HCT116 (cell line): ENCODE results near the gene MCEMP1. TPM values are rescaled to one million over a fixed set of nuclear protein-coding genes. Genes with fewer than 3 reads are reported as not detected.
A peak's percentile ranks its signal among the peaks of the same experiment; 100 is the strongest.

ENCODE experiments used
- ATAC-seq: fragments of 200-7000 bp; cut with Tn5 transposase; 2 replicates; pipeline ENCODE4 v1.9.1; 2020; ENCODE audit warnings: mild to moderate bottlenecking, moderate library complexity
- BruUV-seq: library from RNA; stranded (reverse); fragments of 400-500 nt; replicated peaks from 2 replicates; lab custom pipeline; 2021; lab: Mats Ljungman, UMichigan
- CTCF ChIA-PET: fragments of 300-600 bp; sonication (Branson Sonifier 250); formaldehyde crosslinking; loops from one replicate; lab custom pipeline; 2021; ENCODE audit warnings: antibody characterized with exemption; lab: Charles Lee
- POLR2A ChIA-PET: fragments of 300-600, 350-600 bp; sonication (Branson Sonifier 250); formaldehyde crosslinking; loops from one replicate; lab custom pipeline; 2021; ENCODE audit warnings: antibody characterized with exemption; lab: Charles Lee
- RAD21 ChIA-PET, 2 experiments: fragments of 300-600 bp; sonication (Branson Sonifier 250); formaldehyde crosslinking; loops; one replicate each; lab custom pipeline; 2023; ENCODE audit warnings: low total read pairs in 2 of 2; ENCODE audit not compliant: uncharacterized antibody in 2 of 2, unreplicated experiment in 2 of 2, low non-redundant PET in 1 of 2; lab: Charles Lee
- DNase-seq: peaks from one replicate; pipeline ENCODE4 v3.0.0-alpha.2; 2010; ENCODE audit warnings: low read depth, low spot score
- H2AFZ ChIP-seq: fragments of 200-600 bp; shearing (Covaris generic), sonication (generic); 2 replicates; pipeline ENCODE4 v1.6.1; 2017; ENCODE audit warnings: low read depth, mixed run types, mixed read lengths, antibody characterized with exemption, low read length; ENCODE audit not compliant: poor library complexity, severe bottlenecking
- H3K27ac ChIP-seq: 2 replicates; pipeline ENCODE4 v1.5.1; 2012; ENCODE audit warnings: low read depth, low read length
- H3K27me3 ChIP-seq: fragments of 200-600 bp; sonication (generic); 2 replicates; pipeline ENCODE4 v1.6.1; 2016; ENCODE audit warnings: mixed run types, low read length, mixed read lengths; ENCODE audit not compliant: insufficient read depth
- H3K36me3 ChIP-seq, 2 experiments: fragments of 200-500 bp in 1 of 2; fragments of 200-600 bp in 1 of 2; sonication (Bioruptor generic) in 1 of 2; sonication (generic) in 1 of 2; 2 replicates each; pipeline versions ENCODE4 v1.5.1 to v1.6.1; 2014 to 2016; ENCODE audit warnings: low read length in 2 of 2, inconsistent platforms in 1 of 2, mixed read lengths in 1 of 2, mixed run types in 1 of 2; ENCODE audit not compliant: insufficient read depth in 2 of 2, control insufficient read depth in 1 of 2
- H3K4me1 ChIP-seq, 2 experiments: fragments of 200-600 bp in 1 of 2; sonication (generic) in 1 of 2; 2 replicates each; pipeline versions ENCODE4 v1.5.1 to v1.6.1; 2012 to 2017; ENCODE audit warnings: low read length in 2 of 2, inconsistent platforms in 1 of 2, mild to moderate bottlenecking in 1 of 2, mixed read lengths in 1 of 2, mixed run types in 1 of 2, moderate library complexity in 1 of 2; ENCODE audit not compliant: insufficient read depth in 2 of 2, control insufficient read depth in 1 of 2
- H3K4me2 ChIP-seq: fragments of 200-600 bp; sonication (generic); 2 replicates; pipeline ENCODE4 v1.6.1; 2017; ENCODE audit warnings: mixed run types, low read length, mixed read lengths
- H3K4me3 ChIP-seq, 2 experiments: fragments of 200-600 bp in 1 of 2; sonication (generic) in 1 of 2; replicated peaks in 1 of 2; 2 replicates each; pipeline ENCODE4 v1.5.1; 2011 to 2016; ENCODE audit warnings: low read length in 2 of 2, control low read depth in 1 of 2, low read depth in 1 of 2, mild to moderate bottlenecking in 1 of 2, mixed read lengths in 1 of 2, mixed run types in 1 of 2
- H3K79me2 ChIP-seq: fragments of 200-600 bp; sonication (generic); 2 replicates; pipeline ENCODE4 v1.6.1; 2017; ENCODE audit warnings: mild to moderate bottlenecking, mixed run types, low read length, moderate library complexity, mixed read lengths; ENCODE audit not compliant: insufficient read depth
- H3K9ac ChIP-seq: fragments of 200-600 bp; sonication (generic); 2 replicates; pipeline ENCODE4 v1.6.1; 2016; ENCODE audit warnings: low read length, mixed read lengths
- H3K9me2 ChIP-seq: fragments of 200-600 bp; sonication (generic), shearing (Covaris generic); 2 replicates; pipeline ENCODE4 v1.6.1; 2017; ENCODE audit warnings: mixed run types, mild to moderate bottlenecking, moderate library complexity; ENCODE audit not compliant: insufficient read depth
- H3K9me3 ChIP-seq, 2 experiments: fragments of 200-500 bp in 1 of 2; fragments of 200-600 bp in 1 of 2; sonication (Bioruptor generic) in 1 of 2; sonication (generic) in 1 of 2; 2 replicates each; pipeline ENCODE4 v1.6.1; 2014 to 2017; ENCODE audit warnings: low read length in 2 of 2, mixed read lengths in 2 of 2, inconsistent platforms in 1 of 2, low read depth in 1 of 2, mild to moderate bottlenecking in 1 of 2, mixed run types in 1 of 2, moderate library complexity in 1 of 2; ENCODE audit not compliant: control insufficient read depth in 1 of 2, insufficient read depth in 1 of 2
- H4K20me1 ChIP-seq: fragments of 200-600 bp; sonication (generic), shearing (Covaris generic); 2 replicates; pipeline ENCODE4 v1.6.1; 2017; ENCODE audit warnings: mixed run types, mild to moderate bottlenecking, moderate library complexity; ENCODE audit not compliant: insufficient read depth
- CBX3 ChIP-seq: IDR thresholded peaks from 2 replicates; pipeline ENCODE4 v1.6.1; 2012; ENCODE audit warnings: low read depth
- CEBPB ChIP-seq: IDR thresholded peaks from 2 replicates; pipeline ENCODE4 v1.6.1; 2012; ENCODE audit warnings: low read depth
- ELF1 ChIP-seq: IDR thresholded peaks from 2 replicates; pipeline ENCODE4 v1.6.1; 2012; ENCODE audit warnings: low read depth, borderline replicate concordance
- EZH2 ChIP-seq: fragments of 200-600 bp; sonication (generic); IDR thresholded peaks from 2 replicates; pipeline ENCODE4 v1.6.1; 2017; ENCODE audit warnings: antibody characterized with exemption, mixed run types
- EZH2phosphoT487 ChIP-seq: fragments of 200-600 bp; IDR thresholded peaks from 2 replicates; pipeline ENCODE4 v1.6.1; 2018; ENCODE audit warnings: antibody characterized with exemption, borderline replicate concordance
- JUND ChIP-seq: IDR thresholded peaks from 2 replicates; pipeline ENCODE4 v1.6.1; 2012
- RAD21 ChIP-seq: IDR thresholded peaks from 2 replicates; pipeline ENCODE4 v1.6.1; 2012; ENCODE audit warnings: low read depth, mild to moderate bottlenecking
- TCF7L2 ChIP-seq: IDR thresholded peaks from 2 replicates; pipeline ENCODE4 v1.7.0; 2011; ENCODE audit warnings: borderline replicate concordance, inconsistent platforms; ENCODE audit not compliant: insufficient read depth, insufficient read length; ENCODE audit errors: extremely low read depth
- YY1 ChIP-seq: IDR thresholded peaks from 2 replicates; pipeline ENCODE4 v1.6.1; 2011; ENCODE audit warnings: low read length, low read depth, moderate library complexity, mild to moderate bottlenecking; ENCODE audit not compliant: insufficient replicate concordance; ENCODE audit errors: extremely low read depth
- ZFX ChIP-seq: fragments of 450-650 bp; IDR thresholded peaks from 2 replicates; pipeline ENCODE4 v1.6.1; 2017
- ZNF274 ChIP-seq: fragments of 200-500 bp; sonication (Bioruptor generic); IDR thresholded peaks from 2 replicates; pipeline ENCODE4 v1.6.1; 2014; ENCODE audit warnings: mild to moderate bottlenecking, low read depth, low read length, inconsistent platforms
- intact Hi-C: fragments of 100-400 bp; cut with micrococcal nuclease; formaldehyde crosslinking; loops from 2 replicates; pipeline ENCODE4 v1.10.0; 2022
- total RNA-seq: library from RNA; stranded (reverse); gene quantifications from one replicate; pipeline ENCODE4 v1.2.1, GENCODE V29; 2021; ENCODE audit not compliant: unreplicated experiment
- TF ChIP-seq, protein P1 (sequence below): IDR thresholded peaks from 2 replicates; pipeline ENCODE4 v1.6.1; 2011; ENCODE audit warnings: mild to moderate bottlenecking, low read length, moderate library complexity; ENCODE audit not compliant: insufficient replicate concordance; ENCODE audit errors: extremely low read depth
- TF ChIP-seq, protein P2 (sequence below): IDR thresholded peaks from 2 replicates; pipeline ENCODE4 v1.6.1; 2012
- TF ChIP-seq, protein P3 (sequence below), 3 experiments: fragments of 200-600 bp in 1 of 3; sonication (generic) in 1 of 3; IDR thresholded peaks in 2 of 3; conservative IDR thresholded peaks in 1 of 3; 2 replicates each; pipeline ENCODE4 v1.5.1; 2012 to 2017; ENCODE audit warnings: low read depth in 2 of 3, low read length in 2 of 3, antibody characterized with exemption in 1 of 3, borderline replicate concordance in 1 of 3, control low read depth in 1 of 3, mild to moderate bottlenecking in 1 of 3, mixed read lengths in 1 of 3, mixed run types in 1 of 3, moderate library complexity in 1 of 3; ENCODE audit not compliant: insufficient read depth in 1 of 3

The MCEMP1 gene
- total RNA-seq, 1 experiment from 2014 or later, result not detected

- POLR2A ChIA-PET, result interaction anchor here (0.9 to 1.6 kb wide), 5 partner anchors 30 to 118 kb away, joined by 3 to 10 read pairs (median 3); no protein-coding TSS in a partner anchor
- RAD21 ChIA-PET, result interaction anchor here (0.7 to 1.9 kb wide), 6 partner anchors 113 to 327 kb away, joined by 3 to 19 read pairs (median 6); no protein-coding TSS in a partner anchor
- Histone ChIP-seq H3K36me3 (peaks cover 4 to 9% of the 10 kb centered on the region in 2 experiments; a peak in 3 of 4 replicates), H3K4me2 (peak overlapping the region; percentile 93), H3K27me3 (no peaks in the 10 kb centered on the region), H4K20me1 (no peaks in the 10 kb centered on the region), H3K9ac (peak overlapping the region; percentile 90), H3K4me3 (peak overlapping the region; percentile 95), H3K9me2 (no peaks in the 10 kb centered on the region), H3K79me2 (peaks cover 21% of the 10 kb centered on the region; the same call in 1 of the 2 replicates), H2AFZ (no peak overlapping the region), H3K27ac (peak overlapping the region; percentile 96), H3K4me1 (peaks cover 3 to 26% of the 10 kb centered on the region in 2 experiments), H3K9me3 (no peaks in the 10 kb centered on the region)
- intact Hi-C loops, result loop anchor here (10.0 kb wide), 1 partner anchor 327 kb away; no protein-coding TSS in a partner anchor
- BruUV-seq, result no TSS peak
- CTCF ChIA-PET, result interaction anchor here (0.5 to 2.0 kb wide), 30 partner anchors 11 to 582 kb away, joined by 3 to 56 read pairs (median 4); partner anchors contain the start of genes CAMSAP3, PET100, RETN and XAB2
- TF ChIP-seq, protein P1, sequence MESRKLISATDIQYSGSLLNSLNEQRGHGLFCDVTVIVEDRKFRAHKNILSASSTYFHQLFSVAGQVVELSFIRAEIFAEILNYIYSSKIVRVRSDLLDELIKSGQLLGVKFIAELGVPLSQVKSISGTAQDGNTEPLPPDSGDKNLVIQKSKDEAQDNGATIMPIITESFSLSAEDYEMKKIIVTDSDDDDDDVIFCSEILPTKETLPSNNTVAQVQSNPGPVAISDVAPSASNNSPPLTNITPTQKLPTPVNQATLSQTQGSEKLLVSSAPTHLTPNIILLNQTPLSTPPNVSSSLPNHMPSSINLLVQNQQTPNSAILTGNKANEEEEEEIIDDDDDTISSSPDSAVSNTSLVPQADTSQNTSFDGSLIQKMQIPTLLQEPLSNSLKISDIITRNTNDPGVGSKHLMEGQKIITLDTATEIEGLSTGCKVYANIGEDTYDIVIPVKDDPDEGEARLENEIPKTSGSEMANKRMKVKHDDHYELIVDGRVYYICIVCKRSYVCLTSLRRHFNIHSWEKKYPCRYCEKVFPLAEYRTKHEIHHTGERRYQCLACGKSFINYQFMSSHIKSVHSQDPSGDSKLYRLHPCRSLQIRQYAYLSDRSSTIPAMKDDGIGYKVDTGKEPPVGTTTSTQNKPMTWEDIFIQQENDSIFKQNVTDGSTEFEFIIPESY, result no peak
- TF ChIP-seq, protein P2, sequence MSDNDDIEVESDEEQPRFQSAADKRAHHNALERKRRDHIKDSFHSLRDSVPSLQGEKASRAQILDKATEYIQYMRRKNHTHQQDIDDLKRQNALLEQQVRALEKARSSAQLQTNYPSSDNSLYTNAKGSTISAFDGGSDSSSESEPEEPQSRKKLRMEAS, result peak; percentile 64
- TF ChIP-seq CBX3 (no peak), JUND (no peak), EZH2 (no peak), YY1 (peak; percentile 54), ZNF274 (no peak), ELF1 (no peak), CEBPB (no peak; the same call in 1 of the 2 replicates), RAD21 (peak; percentile 69), EZH2phosphoT487 (no peak), ZFX (no peak), TCF7L2 (peak; percentile 17)
- TF ChIP-seq, protein P3, sequence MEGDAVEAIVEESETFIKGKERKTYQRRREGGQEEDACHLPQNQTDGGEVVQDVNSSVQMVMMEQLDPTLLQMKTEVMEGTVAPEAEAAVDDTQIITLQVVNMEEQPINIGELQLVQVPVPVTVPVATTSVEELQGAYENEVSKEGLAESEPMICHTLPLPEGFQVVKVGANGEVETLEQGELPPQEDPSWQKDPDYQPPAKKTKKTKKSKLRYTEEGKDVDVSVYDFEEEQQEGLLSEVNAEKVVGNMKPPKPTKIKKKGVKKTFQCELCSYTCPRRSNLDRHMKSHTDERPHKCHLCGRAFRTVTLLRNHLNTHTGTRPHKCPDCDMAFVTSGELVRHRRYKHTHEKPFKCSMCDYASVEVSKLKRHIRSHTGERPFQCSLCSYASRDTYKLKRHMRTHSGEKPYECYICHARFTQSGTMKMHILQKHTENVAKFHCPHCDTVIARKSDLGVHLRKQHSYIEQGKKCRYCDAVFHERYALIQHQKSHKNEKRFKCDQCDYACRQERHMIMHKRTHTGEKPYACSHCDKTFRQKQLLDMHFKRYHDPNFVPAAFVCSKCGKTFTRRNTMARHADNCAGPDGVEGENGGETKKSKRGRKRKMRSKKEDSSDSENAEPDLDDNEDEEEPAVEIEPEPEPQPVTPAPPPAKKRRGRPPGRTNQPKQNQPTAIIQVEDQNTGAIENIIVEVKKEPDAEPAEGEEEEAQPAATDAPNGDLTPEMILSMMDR (IDR thresholded peaks at IDR 0.05 in 2 of 3, conservative IDR thresholded peaks at IDR 0.05 in 1 of 3; ENCODE audit: borderline replicate concordance in 1 of 3, insufficient read depth in 1 of 3, low read depth in 2 of 3, low read length in 2 of 3), result peak; percentile 60 to 74 (median 61)
- ATAC-seq (peak; percentile 72), DNase-seq (peak; percentile 59)
Observed at GRCh38 chr19:7681340-7682174, 4.7 kb downstream of the MCEMP1 start.
